ENCODE results near the gene INTS15. TPM values are rescaled to one million over a fixed set of nuclear protein-coding genes. Genes with fewer than 3 reads are reported as not detected.

INTS15 gene
- total RNA-seq, 1 experiment from 2014 or later, result 24.3 TPM

DNA sequence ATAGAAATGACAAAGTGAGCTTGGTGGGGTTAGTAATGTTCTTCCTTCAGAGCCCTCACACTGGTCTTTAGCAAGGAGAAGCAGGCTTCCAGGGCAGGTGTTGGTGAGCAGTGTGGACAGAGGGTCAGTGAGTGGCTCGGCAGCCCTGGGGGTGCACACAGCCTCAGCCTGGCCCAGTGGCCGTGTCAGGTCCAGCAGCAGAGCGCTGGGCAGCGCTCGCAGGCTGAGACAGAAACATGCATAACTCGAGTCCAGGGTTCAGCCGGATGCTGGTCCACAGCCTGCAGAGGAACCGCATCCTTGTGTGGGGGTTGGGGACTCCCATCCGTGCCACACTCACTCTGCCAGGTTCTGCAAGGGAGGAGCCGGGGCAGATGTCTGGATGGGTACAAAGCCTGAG lies 14.6 kb downstream of the INTS15 start (continued):
- TF ChIP-seq, protein P1, sequence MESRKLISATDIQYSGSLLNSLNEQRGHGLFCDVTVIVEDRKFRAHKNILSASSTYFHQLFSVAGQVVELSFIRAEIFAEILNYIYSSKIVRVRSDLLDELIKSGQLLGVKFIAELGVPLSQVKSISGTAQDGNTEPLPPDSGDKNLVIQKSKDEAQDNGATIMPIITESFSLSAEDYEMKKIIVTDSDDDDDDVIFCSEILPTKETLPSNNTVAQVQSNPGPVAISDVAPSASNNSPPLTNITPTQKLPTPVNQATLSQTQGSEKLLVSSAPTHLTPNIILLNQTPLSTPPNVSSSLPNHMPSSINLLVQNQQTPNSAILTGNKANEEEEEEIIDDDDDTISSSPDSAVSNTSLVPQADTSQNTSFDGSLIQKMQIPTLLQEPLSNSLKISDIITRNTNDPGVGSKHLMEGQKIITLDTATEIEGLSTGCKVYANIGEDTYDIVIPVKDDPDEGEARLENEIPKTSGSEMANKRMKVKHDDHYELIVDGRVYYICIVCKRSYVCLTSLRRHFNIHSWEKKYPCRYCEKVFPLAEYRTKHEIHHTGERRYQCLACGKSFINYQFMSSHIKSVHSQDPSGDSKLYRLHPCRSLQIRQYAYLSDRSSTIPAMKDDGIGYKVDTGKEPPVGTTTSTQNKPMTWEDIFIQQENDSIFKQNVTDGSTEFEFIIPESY (IDR thresholded peaks at IDR 0.05; ENCODE audit: extremely low read depth, insufficient replicate concordance, low read length), result no peak
- no peak for TF ChIP-seq POLR2AphosphoS5 (IDR thresholded peaks at IDR 0.05; ENCODE audit: low read depth, low read length)
- no peak for TF ChIP-seq POLR2A (IDR thresholded peaks at IDR 0.05; ENCODE audit: borderline replicate concordance, extremely low read depth, insufficient read depth, insufficient read length)
- no peak for TF ChIP-seq RAD21 (IDR thresholded peaks at IDR 0.05; ENCODE audit: low read depth)

GRCh38 chr7:6606866-6607583 lies 17.2 kb downstream of the INTS15 start:
- Histone ChIP-seq H3K79me2 (ENCODE audit: insufficient read depth, low read length) (no peaks in the 10 kb centered on the region), H3K36me3 (ENCODE audit: control insufficient read depth in 1 of 2, insufficient read depth in 2 of 2, low read length in 2 of 2) (peaks cover 2 to 14% of the 10 kb centered on the region in 2 experiments; a peak in 1 of 4 replicates), H3K4me2 (ENCODE audit: low read length) (no peak overlapping the region), H3K4me1 (ENCODE audit: control insufficient read depth in 1 of 2, insufficient read depth in 2 of 2, low read length in 2 of 2) (no peaks in the 10 kb centered on the region), H2AFZ (ENCODE audit: low read depth, low read length, poor library complexity, severe bottlenecking) (no peak overlapping the region), H3K4me3 (replicated peaks in 1 of 2; ENCODE audit: low read depth in 1 of 2, low read length in 2 of 2) (no peak overlapping the region), H3K9me2 (ENCODE audit: insufficient read depth) (no peaks in the 10 kb centered on the region), H3K27me3 (ENCODE audit: insufficient read depth, low read length) (no peaks in the 10 kb centered on the region), H3K9ac (ENCODE audit: low read length) (no peak overlapping the region), H3K9me3 (ENCODE audit: control insufficient read depth in 1 of 2, insufficient read depth in 1 of 2, low read depth in 1 of 2, low read length in 2 of 2) (no peaks in the 10 kb centered on the region), H4K20me1 (ENCODE audit: insufficient read depth) (no peaks in the 10 kb centered on the region), H3K27ac (ENCODE audit: low read depth, low read length) (no peak overlapping the region)
- intact Hi-C loops (cut with micrococcal nuclease), result no loop called here
- TF ChIP-seq JUND (IDR thresholded peaks at IDR 0.05) (no peak), EGR1 (IDR thresholded peaks at IDR 0.05; ENCODE audit: low read depth) (no peak)
- ChIA-PET RAD21 (ENCODE audit: low non-redundant PET in 1 of 2, low total read pairs in 2 of 2, uncharacterized antibody in 2 of 2, unreplicated experiment in 2 of 2) (no interaction called here), POLR2A (no interaction called here), CTCF (no interaction called here)
- ATAC-seq (no peak), DNase-seq (ENCODE audit: low read depth, low spot score) (no peak)
- no TSS peak for BruUV-seq (replicated peaks)

Measured in HCT116 (cell line).